Stimulated activated CD8-positive, alpha-beta memory T cell treated with anti-CD3 and anti-CD28 coated beads, Interleukin-12 subunit alpha, Interleukin-12 subunit beta, amount 100 ng/mL, for 24 hours (primary cell): Measurements from ENCODE around the gene NUP98.
"Not testable (repeated sequence)": the region's sequence is repeated elsewhere in the genome, so short reads cannot be mapped to it uniquely, and the experiment has no call there.

Experiments used
- DNase-seq: peaks from one replicate; pipeline ENCODE4 v3.0.0-alpha.2; 2020; ENCODE audit errors: extremely low read depth

The NUP98 gene

GRCh38 chr11:3799143-3799542, 1.8 kb upstream of the NUP98 start:
- DNase-seq, result no peak

GRCh38 chr11:3796801-3797328, 489 bp downstream of the NUP98 start:
- DNase-seq, result no peak

GRCh38 chr11:3796346-3796745, 1.0 kb downstream of the NUP98 start:
- no peak for DNase-seq

DNA sequence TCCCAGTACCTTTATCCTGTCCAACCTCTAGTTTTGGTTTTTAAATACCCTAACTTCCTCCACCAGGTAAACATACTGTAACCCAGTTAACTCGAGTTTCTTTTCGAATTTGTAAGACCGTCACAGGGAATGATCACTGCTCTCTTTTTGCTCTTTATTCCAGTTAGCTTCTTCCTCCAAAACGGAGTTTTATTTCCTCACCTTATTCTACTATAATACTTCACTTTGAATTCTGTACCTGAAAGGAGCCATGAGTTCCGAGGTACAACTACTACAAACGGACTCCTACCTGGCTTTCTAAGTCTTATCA, 1.4 kb downstream of the NUP98 start:
- DNase-seq, result no peak

DNA sequence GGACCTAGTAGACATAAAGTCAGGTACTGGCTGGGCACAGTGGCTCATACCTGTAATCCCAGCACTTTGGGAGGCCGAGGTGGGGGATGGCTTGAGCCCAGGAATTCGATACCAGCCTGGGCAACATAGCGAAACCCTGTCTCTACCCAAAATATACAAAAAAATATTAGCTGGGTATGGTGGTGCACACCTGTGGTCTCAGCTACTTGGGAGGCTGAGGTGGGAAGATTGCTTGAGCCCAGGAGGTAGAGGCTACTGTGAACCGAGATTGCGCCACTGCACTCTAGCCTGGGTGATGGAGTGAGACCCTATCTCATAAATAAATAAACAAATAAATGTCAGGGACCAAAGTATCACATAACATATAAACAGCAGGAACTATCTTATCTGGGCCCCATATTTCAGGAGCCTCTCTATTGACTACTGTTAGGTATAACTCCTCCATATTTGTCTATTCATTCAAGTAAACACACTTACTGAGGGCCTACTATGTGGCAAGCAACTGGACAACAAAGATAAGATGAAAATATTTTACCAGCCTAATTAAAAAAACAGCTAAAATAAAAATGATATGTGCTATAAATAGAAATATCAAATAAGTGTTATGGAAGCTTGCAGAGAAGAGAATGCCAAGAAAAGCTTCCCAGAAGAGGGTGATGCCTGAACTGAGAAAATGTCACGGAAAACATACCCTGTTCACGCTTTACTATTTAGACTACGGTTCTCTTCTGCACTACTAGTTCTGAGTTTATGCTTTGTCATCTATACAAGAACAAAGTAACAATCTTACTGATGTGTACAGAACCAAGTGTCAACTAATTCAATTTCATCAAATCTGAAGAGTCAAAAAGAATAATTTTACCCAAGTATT, 2.0 kb downstream of the NUP98 start:
- DNase-seq, result no peak

- DNase-seq, result not testable (repeated sequence)
Observed at GRCh38 chr11:3794387-3794786, 3.0 kb downstream of the NUP98 start.

DNA sequence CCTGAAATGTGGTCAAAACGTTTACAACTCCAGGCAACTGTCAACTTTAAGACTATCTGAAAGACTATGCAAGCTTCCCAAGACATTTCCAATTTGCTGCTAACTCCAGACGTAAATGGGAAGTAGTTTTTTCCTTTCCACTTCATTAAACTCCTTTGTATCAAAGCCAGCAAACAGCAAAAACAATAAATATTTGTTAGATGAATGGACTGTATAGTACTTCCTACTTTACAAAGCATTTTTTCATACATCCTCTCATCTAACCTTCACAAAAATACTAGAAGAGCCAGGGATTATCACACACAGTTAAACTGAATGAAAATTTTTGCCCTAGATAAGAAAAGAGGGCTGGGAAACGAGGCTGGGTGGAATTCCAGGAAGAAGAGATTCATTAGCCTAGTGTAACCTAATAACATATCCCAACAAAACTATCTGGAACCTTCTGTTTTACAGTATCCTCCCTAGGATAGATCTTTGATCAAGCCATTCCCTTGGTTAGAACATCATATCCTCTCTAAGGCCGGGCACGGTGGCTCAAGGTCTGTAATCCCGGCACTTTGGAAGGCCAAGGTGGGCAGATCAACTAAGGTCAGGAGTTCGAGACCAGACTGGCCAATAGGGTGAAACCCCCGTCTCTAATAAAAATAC, 10.4 kb downstream of the NUP98 start:
- DNase-seq, result no peak

- DNase-seq, result no peak
Observed at GRCh38 chr11:3783611-3784010, 13.7 kb downstream of the NUP98 start.

DNA sequence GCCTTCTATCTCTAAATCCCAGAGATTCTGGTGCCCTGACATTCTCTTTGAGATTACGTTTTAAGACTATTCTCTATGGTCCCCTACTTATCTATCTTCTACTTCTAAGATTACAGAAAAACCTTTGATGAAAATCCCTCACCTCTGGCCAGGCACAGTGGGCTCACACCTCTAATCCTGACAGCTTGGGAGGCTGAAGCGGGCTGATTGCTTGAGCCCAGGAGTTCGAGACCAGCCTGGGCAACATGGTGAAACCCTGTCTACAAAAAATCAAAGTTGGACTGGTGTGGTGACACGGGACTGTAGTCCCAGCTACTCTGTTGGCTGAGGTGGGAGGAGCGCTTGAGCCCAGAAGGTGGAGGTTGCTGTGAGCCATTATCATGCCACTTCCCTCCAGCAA, 14.4 kb downstream of the NUP98 start:
- DNase-seq, result no peak

DNA sequence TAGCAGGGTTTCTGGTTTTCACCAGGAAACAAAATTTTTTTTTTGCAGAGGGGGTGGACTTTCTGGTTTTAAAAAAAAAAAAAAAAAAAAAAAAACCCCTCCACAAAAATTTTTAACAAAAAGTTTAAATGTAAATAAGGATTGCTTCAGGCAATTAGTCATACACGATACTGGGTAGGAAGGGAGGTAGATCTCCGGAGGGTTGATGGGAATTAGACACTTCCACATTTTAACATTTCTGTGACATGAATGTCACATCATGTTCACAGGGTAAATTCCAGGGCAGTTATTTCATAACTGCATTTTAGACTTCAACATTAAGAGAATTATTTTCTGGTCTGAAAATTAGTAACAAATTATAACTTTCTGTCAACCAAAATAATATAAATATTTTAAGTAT, 15.9 kb downstream of the NUP98 start:
- no peak for DNase-seq

- DNase-seq, result no peak
Observed at GRCh38 chr11:3775736-3776406, 21.5 kb downstream of the NUP98 start.

DNA sequence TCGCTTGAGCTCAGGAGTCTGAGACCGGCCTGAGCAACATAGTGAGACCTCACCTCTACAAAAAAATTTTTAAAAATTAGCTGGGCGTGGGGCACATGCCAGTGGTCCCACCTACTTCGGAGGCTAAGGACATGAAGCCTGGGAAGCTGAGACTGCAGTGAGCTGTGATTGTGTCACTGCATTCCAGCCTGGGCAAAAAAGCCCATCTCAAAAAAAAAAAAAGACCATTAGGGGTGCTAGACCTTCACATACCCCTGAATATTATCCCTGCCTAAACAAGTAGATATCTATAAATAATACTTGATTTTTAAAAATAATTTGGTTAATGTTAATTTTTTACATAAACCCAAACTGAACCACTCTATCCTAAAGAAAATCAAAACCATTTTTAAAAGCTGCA, 24.2 kb downstream of the NUP98 start:
- no peak for DNase-seq

- DNase-seq, result no peak
Observed at GRCh38 chr11:3767536-3767935, 29.8 kb downstream of the NUP98 start.

DNA sequence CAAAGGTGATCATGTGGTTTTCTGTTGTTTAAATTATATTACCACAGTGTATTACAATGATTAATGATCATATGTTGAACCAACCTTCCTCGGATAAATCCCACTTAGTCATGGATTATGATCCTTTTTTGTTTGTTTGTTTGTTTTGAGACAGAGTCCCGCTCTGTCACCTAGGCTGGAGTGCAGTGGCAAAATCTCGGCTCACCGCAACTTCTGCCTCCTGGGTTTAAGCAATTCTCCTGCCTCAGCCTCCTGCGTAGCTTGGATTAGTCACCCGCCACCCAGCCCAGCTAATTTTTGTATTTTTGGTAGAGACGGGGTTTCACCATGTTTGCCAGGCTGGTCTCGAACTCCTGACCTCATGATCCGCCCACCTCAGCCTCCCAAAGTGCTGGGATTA, 30.5 kb downstream of the NUP98 start:
- DNase-seq, result not testable (repeated sequence)

GRCh38 chr11:3764266-3764665, 33.1 kb downstream of the NUP98 start:
- no peak for DNase-seq

DNA sequence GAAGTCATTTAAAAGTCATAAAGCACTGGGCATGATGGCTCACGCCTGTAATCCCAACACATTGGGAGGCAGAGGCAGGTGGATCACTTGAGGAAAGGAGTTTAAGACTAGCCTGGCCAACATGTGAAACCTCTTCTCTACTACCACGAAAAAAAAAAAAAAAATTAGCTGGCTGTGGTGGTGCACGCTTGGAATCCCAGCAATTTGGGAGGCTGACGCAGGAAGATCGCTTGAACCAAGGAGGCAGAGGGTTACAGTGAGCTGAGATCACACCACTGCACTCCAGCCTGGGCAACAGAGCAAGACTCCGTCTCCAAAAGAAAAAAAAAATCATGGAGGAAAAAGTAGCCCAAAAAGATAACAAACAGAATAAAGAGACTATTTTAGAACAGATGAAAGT, 42.2 kb downstream of the NUP98 start:
- no peak for DNase-seq

DNA sequence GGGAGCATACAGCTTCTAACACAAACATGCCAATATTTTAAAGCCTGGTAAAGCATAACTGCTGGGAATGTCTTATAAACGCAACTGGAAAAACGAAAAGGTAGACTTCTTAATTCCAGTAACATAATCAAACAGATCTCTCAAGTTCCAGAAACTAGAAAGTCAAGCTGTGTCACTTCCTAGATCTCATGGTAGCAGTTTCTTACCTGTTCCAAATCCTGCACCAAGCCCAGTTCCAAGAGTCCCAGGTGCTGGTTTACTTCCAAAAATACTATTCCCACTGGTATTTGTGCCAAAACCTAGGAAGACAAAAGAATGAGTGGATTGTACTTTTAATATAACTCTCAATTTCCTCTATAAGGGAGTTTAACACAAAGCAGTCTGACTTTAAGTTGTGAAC, 44.2 kb downstream of the NUP98 start:
- DNase-seq, result no peak

GRCh38 chr11:3747704-3748103, 49.6 kb downstream of the NUP98 start:
- no peak for DNase-seq

GRCh38 chr11:3745161-3745560, 52.2 kb downstream of the NUP98 start:
- no peak for DNase-seq

DNA sequence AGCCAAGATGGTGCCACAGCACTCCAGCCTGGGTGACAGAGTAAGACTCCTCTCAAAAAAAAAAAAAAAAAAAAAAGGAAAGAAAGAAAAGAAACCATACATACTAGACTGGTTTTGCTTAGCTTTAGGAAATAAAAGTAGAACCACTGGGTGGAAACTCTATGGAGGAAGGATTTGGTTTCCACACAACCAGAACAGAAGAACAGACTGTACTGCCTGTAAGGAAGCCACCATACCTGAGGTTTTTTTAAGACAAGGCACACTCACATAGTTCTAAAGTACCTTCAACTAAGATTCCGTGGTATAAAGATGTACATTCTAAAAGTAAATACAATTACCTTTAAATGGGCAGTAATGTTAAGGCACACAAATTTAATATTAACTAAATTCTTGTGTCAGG, 58.6 kb downstream of the NUP98 start:
- no peak for DNase-seq

DNA sequence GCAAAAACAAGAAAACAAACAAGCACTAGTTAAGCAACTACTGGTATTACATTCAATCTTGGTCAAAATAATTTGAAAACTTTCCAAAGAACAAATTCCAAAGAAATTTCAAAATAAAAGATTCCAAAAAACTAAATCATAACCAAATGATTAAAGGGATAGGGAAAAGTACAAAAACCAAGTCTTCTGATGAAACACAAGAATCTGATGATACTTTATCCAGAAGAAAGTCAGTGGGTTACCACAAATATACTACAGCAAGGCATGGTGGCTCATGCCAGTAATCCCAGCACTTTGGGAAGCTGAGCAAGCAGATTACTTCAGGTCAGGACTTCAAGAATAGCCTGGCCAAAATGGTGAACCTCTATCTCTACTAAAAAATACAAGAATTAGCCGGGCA, 59.1 kb downstream of the NUP98 start:
- DNase-seq, result no peak

GRCh38 chr11:3737386-3737933, 59.9 kb downstream of the NUP98 start:
- no peak for DNase-seq

- DNase-seq, result no peak
Observed at GRCh38 chr11:3736816-3737215, 60.5 kb downstream of the NUP98 start.
